Esophagus squamous epithelium (tissue), 4 donors: ENCODE measurements around the gene RTTN.

Experiments
- CTCF ChIP-seq, 6 experiments: fragments of 450-650 bp in 4 of 6; fragments of 200-600 bp in 2 of 6; sonication (generic) in 2 of 6; IDR thresholded peaks; one replicate each; pipeline ENCODE4 v1.5.1; 2016 to 2019; ENCODE audit warnings: antibody characterized with exemption in 6 of 6, mild to moderate bottlenecking in 4 of 6, moderate library complexity in 4 of 6
- POLR2A ChIP-seq, 4 donors: fragments of 450-650 bp; IDR thresholded peaks; one replicate each; pipeline ENCODE4 v1.6.1; 2017; ENCODE audit warnings: antibody characterized with exemption in 4 of 4, mild to moderate bottlenecking in 4 of 4, moderate library complexity in 3 of 4

GRCh38 chr18:70160073-70160678 is 45.3 kb downstream of the RTTN start:
- TF ChIP-seq CTCF (IDR thresholded peaks at IDR 0.05) (no peak), POLR2A (IDR thresholded peaks at IDR 0.05) (no peak)
